ENCODE results near the gene GPRC5B.

GPRC5B gene, protein sequence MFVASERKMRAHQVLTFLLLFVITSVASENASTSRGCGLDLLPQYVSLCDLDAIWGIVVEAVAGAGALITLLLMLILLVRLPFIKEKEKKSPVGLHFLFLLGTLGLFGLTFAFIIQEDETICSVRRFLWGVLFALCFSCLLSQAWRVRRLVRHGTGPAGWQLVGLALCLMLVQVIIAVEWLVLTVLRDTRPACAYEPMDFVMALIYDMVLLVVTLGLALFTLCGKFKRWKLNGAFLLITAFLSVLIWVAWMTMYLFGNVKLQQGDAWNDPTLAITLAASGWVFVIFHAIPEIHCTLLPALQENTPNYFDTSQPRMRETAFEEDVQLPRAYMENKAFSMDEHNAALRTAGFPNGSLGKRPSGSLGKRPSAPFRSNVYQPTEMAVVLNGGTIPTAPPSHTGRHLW

DNA sequence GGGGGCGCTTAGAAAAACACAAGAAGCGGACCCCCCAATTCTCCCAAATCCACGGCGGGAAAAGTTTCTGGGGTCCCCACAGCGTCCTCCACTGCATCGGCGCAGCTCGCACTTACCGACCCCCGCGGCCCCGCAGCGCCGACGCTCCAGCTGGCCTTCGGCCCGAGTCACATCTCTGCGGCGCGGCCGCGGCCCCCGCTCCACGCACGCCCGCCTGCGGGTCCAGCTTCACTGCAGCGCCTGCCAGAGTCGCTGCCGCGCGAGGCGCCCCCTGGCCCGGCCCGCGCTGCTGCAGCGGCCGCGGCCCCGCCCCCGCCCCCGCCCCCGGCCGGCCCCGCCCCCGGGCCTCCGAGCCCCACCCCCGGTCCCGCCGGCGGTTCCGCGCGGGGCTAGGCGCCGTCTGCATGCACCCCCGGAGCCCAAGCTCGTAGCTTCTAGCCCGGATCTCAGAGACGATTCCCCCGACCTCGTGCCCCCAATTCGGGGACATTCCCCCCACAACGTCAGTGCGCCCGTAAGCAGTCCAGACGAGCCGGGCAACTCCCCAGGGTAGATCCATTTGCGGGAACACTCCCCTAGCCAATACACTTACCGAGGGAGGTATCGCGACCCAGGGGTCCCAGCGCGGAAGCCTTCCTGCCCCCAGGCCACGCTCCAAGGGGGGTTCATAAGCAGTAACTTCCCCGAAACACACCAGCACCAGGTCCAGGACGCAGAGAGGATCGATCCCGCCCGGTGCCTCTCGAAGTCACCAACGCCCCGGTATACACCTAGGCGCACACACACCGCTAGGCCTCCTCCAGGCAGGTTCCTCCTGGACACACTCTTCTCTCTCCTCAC is at the start of gene GPRC5B:
GPRC5B (minus strand) TSS at position 238 of the 840 bp plus-strand sequence. CDS start 12,003 bp downstream, outside the sequence.
- DNase-seq: peak in 1 of 2 experiments; percentile 3

DNA sequence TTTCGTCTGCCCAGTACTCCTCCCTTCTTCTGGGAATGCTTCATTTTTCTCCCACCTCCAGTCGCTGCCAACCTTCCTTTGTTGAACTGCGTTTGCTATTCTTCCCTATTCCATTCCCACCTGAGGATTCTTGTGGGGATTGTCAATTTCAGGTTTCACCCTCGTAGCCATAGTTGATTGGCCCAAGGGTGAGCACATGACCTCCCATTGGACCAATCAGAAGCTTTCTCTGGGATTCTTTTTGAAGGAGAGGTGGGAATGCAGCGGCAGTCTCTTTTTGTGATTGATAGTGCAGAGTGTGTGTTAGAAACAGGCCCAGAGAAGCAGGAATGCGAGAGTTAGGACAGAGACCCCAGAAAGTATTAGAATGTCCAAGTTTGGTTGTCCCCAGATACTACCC is 49.1 kb upstream of the GPRC5B start:
- DNase-seq: no peak

DNA sequence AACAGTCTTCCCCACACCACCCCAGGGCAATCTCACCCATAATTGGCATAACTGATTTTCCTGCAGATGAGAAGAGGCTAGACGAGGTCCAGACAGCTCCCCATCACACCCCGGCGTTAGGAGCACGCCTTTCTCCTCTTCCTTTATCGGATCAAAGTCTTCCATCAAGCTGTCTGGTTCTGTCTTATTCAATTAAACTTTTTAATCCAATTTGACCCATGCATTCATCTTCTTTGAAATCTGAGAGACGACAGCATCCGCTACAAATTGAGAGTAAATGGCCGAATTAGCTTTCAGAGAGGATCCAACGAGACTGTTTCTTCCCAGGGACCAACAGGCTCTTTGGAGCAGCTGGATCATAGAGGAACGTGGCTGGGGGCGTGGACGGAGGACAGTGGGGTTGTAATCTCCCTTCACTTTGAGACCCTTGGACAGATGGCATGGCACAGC is 44.4 kb upstream of the GPRC5B start:
- DNase-seq: no peak

DNA sequence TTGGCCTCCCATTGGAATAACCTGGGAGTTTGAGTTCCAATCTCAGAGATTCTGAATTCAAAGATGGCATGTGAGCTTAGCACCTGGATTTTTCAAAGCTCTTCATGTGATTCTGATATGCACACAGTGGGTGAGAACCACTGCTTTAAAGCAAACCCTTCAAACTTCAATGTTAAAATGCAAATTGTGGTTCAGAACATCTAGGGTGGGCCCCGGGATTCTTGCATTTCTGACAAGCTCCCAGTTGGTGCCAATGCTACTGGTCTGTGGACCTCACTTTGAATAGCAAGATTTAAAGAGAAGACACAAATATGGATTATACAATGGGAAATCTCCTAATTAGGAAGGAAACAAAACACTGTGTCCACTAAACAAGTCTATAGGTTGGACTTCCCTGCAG is 43.8 kb upstream of the GPRC5B start:
- DNase-seq: no peak

DNA sequence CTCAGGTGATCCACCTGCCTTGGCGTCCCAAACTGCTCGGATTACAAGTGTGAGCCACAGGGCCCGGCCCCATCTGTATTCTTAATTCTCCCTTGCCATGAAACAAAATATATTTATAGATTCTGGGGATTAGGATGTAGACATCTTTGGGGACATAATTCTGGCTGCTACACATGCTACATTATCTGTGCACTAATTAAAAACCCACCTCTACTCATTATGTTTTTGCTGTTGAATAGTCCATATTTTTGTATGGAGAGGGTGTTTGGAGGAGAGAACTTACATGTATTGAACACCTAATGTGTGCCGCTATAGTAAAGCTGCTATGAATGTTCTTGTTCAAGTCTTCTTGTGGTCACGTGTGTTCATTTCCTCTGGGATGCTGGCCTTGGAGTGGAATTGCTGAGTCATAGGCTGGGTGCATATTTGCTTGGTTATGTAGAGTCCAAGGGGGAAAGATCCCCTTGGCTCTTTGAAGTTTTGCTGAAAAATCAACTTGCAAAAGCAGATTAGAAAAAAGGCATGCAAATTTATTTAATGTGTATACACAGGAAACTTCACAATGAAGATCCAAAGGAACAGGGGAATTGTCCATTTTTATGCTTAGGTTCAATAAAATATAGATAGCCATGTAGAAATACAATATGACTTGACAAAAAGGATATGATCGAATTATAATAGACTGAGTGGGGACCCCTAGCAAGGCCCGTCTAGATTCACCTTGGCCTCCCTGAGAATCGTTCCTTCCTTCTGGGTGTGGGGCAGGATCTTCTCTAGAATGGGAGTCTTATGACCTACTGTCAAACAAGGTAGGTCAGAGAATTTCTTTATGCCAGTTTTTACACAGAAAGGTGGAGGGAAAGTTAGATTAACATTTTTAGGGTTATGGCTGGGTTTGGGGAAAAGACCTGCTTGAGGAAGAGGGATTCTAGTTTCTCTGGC is 42.1 kb upstream of the GPRC5B start:
- no peak for DNase-seq

DNA sequence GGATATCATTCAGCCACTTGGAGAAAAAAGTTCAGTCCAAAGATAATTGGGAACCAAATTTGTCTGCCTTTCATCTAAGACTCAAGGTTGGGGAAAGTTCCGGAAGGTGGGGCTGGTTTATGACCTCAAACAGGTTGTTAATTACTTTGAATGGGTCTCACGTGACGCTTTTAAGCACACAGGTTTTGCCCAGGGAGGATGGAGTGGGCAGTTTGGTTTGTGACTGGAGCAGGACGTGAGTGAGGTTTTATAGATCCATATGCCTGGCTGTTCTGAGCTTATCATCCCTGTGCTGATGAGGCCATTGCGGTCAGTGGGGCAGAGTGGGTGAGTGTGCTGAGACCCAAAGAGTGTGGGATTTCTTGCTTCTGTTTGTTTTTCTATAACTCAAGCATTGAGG is 38.7 kb upstream of the GPRC5B start:
- DNase-seq: no peak

DNA sequence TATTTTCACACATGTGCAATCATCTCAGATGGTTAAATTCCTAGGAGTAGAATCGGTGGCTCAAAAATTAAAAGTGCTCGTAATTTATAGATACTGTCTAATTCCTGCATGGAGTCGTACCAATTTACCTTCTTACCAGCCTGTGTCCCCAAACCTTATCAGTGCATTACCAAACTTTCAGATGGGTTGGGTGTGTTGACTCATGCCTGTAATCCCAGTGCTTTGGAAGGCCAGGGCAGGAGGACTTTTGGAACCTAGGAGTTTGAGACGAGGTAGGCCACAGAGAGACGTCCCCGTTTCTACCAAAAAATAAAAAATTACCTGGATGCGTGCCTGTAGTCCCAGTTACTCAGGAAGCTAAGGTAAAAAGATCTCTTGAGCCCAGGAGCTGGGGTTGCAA is 34.5 kb upstream of the GPRC5B start:
- DNase-seq: no peak

DNA sequence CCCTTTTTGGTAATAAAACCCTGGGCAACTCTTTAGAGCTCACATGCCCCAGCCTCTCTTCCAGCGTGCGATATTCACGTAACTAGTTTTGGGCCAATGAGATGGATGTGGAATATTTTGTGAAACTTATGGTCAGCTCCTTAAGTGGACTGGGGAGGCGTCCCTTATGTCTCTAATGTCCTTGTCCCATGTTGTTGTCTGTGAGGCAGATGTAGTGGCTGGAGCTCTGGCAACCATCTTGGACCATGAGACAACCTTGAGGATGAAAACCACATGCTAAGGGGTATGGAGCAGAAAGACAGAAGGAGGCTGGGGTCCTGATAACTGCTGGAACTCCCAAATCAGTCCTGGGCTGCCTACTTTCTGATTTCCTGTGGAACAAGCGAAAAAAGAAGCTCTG is 31.4 kb upstream of the GPRC5B start:
- DNase-seq: no peak

DNA sequence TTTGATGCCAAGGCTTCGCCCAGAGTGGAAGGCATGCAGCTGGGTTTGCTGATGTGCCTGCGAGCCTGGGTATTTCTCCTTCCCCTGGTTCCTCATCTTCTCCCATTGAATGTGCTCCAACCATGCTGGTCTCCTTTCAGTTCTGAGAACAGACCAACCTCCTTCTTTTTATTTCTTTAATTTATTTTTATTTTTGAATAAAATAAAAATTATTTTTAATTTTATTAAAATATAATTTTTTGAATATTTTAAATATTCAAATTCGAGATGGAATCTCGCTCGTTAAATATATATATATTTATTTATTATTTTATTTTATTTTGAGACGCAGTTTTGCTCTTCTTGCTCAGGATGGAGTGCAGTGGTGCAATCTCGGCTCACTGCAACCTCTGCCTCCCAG is 30.2 kb upstream of the GPRC5B start:
- DNase-seq: no peak

DNA sequence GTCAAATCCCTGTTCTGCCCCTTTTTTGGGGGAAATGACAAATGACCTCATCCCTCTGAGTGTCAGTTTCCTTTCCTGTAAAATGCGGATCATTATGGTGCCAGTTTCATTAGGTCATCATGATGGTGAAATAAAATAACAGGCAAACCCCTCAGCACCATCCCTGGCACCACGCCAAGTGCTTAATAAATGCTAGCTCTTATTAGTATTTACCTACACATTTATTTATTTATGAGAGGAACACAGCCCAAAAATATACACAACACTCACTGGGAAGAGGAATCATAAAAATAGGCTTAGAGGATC is 28.6 kb upstream of the GPRC5B start:
- no peak for DNase-seq

DNA sequence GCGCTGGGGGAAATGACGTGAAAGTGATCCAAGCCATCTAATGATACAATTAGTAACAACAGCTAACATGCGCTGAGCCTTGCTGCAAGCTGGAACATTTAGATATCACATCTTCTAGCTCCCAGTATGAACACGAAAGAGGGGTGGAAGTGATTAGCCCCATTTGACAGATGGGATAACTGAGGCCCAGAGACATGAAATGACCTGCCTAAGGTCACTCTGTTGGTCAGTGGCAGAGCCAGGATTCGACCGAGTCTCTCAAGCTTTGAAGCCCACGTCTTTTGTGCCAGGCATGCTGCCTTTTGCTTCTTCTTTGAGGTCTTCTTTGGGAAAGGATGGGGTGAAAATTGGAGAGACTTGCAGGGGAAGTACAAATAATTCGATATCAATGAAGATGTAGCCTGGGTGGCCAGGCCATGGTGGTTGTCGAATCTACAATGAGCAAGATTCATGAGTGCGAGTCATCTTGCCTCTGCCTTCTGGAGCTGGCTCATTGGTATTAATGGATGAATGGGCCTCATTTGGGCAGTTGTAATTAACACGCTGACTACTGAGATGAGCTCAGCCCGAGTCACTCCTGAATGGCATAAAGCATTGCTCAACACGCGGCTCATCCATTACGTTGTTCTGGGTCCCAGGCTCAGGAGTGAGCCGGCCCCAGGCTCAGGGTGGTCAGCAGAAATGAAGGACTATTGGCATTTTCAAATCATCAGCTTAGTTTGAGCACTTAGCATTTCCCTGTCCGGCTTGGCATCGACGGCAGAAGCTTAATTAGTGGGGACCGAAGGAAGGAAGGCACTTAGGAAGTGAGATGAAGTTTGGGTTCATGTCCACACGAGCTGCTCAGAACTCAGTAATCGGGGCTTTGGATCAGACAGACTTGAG is 28.0 kb upstream of the GPRC5B start:
- DNase-seq: no peak

DNA sequence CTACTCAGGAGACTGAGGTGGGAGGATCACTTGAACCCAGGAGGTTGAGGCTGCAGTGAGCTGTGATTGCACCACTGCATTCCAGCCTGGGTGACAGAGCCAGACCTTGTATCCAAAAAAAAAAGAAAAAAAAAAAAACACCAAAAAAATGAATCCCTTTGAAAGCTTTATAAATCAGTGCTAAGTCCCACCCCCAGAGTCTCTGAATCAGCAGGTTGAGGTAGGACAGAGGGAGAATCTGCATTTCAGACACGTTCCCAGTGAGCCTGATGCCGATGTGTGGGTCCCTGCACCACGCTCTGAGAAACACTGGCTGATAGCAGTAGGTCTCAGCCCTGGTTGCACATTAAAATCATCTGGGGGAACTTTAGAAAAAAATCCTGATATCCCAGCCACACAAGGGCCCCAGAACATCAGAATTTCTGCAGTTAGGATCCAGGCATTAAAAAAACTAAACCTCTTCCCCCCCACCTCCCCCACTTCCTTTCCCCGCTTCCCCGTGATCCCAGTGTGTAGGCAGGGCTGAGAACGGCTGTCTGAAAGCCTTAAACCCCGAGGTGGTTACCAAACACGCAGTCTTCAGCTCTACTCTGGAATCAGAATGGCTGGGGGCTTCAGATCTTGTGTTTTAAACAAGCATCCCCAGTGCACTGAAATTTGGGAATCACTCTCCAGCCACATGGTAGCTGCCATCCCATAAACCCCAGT is 27.3 kb upstream of the GPRC5B start:
- no peak for DNase-seq

DNA sequence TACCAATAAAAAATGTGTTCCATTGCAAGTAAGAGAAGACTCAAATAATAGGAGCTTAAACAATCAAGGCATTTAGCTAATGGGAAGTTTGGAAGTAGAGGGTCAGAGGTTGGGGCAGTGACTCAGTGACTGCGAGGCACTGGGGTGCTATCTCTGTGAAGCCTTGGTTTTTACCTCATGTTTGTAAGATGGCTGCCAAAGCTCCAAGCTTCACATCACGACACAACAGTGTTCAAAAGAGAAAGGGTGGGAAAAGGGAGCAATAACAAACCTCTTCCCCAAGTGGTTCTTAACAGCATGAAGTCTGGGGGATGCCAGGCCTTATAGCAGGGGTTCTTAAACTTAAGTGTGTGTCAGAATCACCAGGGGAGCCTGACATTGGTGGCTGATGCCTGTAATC is 26.6 kb upstream of the GPRC5B start:
- no peak for DNase-seq

DNA sequence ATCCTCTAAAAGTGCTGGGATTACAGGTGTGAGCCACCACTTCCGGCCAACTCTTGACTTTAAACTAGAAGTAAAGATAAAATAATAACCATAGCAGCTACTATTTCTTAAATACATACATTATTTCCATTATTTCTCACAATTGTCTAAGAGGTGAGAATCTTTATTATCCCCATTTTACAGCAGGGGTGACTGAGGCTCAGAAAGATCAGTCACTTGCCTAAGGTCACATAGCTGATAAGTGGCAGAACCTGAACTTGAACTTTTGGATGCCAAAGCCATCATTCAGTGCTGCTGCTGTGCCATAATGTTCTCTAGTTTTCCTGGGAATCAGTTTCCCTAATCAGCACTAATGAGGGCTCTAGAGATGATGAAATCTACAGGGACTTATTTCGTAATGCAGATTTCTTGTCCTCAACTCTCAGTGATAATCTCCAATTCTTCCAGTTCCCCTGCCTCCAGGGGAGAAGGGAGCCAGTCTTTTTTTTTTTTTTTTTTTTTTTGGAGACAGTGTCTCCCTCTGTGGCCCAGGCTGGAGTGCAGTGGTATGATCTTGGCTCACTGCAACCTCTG is 25.2 kb upstream of the GPRC5B start:
- DNase-seq: no peak

DNA sequence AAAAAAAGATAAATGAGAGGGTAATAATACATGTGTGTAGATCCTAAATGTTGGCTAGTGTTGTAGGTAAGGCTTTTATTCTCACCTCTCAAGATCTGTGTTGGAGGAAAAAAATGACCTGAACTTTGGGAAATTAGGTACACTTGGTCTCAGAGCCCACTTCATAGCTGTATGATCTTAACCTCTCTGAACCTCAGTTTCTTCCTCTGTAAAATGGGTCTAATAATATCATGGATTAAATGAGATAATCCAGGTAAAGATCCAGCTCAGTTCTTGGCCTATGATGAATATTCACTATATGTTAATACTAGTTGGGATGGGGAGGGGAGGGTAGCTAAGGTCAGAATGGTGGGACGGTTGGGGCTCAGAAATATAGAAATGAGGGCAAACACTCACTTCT is 24.3 kb upstream of the GPRC5B start:
- DNase-seq: no peak

DNA sequence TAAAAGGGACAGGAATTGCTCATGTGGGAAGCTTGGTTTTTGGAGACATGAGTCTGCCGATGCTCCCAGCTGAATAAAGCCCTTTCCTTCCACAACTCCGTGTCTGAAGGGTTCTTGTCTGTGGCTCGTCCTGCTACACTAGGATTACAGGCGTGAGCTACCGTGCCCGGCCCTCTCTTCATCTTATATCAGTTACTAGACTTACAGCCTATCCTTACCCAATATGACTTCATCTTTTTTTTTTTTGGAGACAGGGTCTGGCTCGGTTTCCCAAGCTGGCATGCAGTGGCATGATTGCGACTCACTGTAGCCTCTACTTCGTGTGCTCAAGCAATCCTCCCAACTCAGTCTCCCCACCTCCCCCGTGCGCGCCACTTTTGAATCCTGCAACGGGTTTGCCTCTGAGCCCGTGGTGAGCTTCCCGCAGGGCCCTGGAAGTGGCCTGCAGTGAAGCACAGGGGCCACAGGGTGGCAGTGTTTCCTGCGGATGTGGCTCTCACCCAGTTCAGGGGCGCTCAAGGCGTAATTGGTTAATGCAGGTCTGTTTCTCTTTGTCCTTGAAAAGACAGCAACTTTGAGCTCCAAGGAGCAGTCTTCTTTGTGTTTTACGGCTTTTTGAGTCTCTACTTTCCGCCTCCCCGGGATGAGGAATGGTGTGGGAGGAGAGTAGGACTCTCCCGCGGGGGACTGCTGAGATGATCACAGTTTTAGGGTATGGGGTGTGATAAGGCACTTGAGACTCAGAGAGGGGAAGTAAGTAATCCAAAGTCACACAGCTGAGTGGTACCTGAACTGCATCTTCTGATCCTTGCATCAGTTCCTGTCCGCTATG is 22.7 kb upstream of the GPRC5B start:
- DNase-seq: peak in 1 of 2 experiments; percentile 50

DNA sequence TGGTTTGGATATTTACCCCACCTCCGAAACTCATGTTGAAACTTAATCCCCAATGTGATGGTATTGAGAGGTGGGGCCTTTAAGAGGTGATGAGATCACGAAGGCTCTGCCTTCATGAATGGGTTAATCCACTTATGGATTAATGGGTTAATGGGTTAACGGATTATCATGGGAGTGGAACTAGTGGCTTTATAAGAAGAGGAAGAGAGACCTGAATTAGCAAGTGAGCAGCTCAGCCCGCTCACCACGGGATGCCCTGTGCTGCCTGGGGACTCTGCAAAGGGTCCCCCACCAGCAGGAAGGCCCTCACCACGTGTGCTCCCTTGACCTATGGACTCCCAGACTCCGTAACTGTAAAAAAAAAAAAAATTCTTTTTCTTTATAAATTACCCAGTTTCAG is 16.5 kb upstream of the GPRC5B start:
- DNase-seq: no peak

DNA sequence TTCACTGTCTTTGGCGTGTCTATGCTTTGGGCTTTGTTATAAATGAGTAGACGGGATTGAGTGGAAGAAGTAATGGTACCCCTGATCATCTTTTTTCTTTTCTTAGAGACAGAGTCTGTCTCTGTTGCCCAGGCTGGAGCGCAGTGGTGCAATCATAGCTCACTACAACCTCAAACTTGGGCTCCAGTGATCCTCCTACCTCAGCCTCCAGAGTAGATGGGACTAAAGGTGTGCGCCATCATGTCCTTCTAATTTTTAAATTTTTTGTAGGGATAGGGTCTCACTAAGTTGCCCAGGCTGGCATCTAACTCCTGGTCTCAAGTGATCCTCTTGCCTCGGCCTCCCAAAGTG is 14.9 kb upstream of the GPRC5B start:
- no peak for DNase-seq

DNA sequence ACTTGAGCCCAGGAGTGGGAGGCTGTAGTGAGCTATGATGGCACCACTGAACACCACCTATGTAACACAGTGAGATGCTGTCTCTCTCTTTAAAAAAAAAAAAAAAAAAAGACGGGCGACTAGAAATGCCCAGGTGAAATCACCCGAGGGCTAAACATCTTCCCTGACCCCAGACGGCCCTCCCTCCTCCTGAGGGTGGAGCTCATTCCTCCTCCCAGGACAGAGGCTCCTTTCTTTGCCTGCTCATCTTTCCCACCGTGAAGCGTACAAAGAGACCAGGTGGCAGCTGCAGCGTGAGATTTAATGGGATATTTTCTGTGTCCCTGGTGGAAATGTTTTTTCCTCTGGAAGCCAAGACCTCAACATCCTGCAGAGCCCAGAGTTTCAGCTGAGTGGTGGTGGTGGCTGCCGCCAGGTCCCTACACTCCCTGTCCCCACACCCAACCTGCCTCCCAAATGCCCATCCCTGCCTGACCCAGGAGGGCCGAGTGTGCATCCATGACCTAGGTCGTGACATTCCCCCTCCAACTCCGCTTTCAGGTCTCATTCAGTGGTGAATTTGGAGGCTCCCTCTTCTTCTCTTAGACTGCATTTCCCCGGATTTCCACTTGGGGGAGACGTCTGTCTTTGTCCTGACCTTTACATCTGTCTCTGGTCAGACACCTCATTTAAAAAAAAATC is 14.4 kb upstream of the GPRC5B start:
- peak in 1 of 2 experiments; percentile 52 for DNase-seq

DNA sequence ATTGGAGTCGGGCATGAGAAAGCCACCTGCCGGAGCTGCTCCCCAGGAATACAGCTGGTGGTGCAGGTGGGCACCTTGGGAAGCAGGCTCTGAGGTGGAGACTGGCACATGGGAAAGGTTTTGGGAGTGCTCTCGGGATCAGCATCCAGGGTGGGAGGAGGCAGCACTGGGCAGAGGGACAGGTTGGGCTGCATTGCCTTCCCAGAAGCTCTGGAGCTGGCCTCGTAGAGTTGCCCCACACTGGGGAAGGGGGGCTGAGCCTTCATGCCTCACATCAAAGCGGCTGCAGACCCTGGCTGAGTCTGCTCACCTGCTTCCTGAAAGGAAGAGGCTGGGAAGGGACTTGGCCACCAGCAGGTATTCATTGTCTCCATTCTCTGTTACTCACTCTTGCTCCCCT is 13.5 kb upstream of the GPRC5B start:
- DNase-seq: no peak

Measured in SW 1271 (cell line).